K562 (cell line): ENCODE measurements around the gene SPACA9. TPM values are rescaled to one million over a fixed set of nuclear protein-coding genes. Genes with fewer than 3 reads are reported as not detected.

Experiments used
- ARID3A ChIP-seq: IDR thresholded peaks from 2 replicates; pipeline ENCODE4 v1.6.1; 2012; ENCODE audit warnings: low read depth, low read length, improper control_type of control experiment, borderline replicate concordance
- E2F3 ChIP-seq: fragments of 250-450 bp; sonication (Bioruptor Pico); IDR thresholded peaks from 2 replicates; pipeline ENCODE4 v1.4.0; 2020; ENCODE audit warnings: mild to moderate bottlenecking
- HBP1 ChIP-seq: fragments of 450-650 bp; formaldehyde crosslinking; IDR thresholded peaks from 2 replicates; pipeline ENCODE4 v1.4.0; 2022; ENCODE audit warnings: missing genetic modification characterization
- KLF13 ChIP-seq: fragments of 450-650 bp; IDR thresholded peaks from 2 replicates; pipeline ENCODE4 v1.6.1; 2016; ENCODE audit warnings: missing genetic modification characterization, low read depth, mild to moderate bottlenecking, missing compliant biosample characterization, moderate library complexity, borderline replicate concordance
- MEF2A ChIP-seq: IDR thresholded peaks from 2 replicates; pipeline ENCODE4 v1.6.1; 2011; ENCODE audit warnings: low read depth, mild to moderate bottlenecking, low read length, moderate library complexity; ENCODE audit not compliant: control insufficient read depth
- NELFE ChIP-seq: IDR thresholded peaks from 2 replicates; pipeline ENCODE4 v1.6.1; 2011; ENCODE audit warnings: mild to moderate bottlenecking; ENCODE audit not compliant: insufficient read depth, insufficient read length
- NR0B1 ChIP-seq: fragments of 450-650 bp; IDR thresholded peaks from one replicate; pipeline ENCODE4 v1.6.1; 2018; ENCODE audit warnings: mild to moderate bottlenecking, moderate library complexity; ENCODE audit not compliant: partially characterized antibody
- NUFIP1 ChIP-seq: fragments of 450-650 bp; IDR thresholded peaks from 2 replicates; pipeline ENCODE4 v1.6.1; 2018; ENCODE audit not compliant: partially characterized antibody
- OTX1 ChIP-seq: fragments of 450-650 bp; formaldehyde crosslinking; IDR thresholded peaks from 2 replicates; pipeline ENCODE4 v1.4.0; 2022; ENCODE audit warnings: mild to moderate bottlenecking
- PRPF4 ChIP-seq: fragments of 200-400 bp; formaldehyde crosslinking; IDR thresholded peaks from one replicate; pipeline ENCODE4 v1.6.1; 2017; ENCODE audit warnings: low read length, low read depth, mild to moderate bottlenecking; ENCODE audit not compliant: insufficient read depth, poor library complexity, severe bottlenecking
- RFX1 ChIP-seq: fragments of 450-650 bp; IDR thresholded peaks from 2 replicates; pipeline ENCODE4 v1.6.1; 2016; ENCODE audit warnings: mild to moderate bottlenecking, moderate library complexity
- ZNF384 ChIP-seq: IDR thresholded peaks from 2 replicates; pipeline ENCODE4 v1.6.1; 2012; ENCODE audit warnings: low read depth, low read length, improper control_type of control experiment
- ZNF407 ChIP-seq: fragments of 450-650 bp; IDR thresholded peaks from 2 replicates; pipeline ENCODE4 v1.6.1; 2016; ENCODE audit warnings: low read depth
- polyA plus RNA-seq, 8 experiments: library from polyadenylated mRNA; depleted of rRNA in 4 of 8; stranded (reverse) in 5 of 8; unstranded in 3 of 8; fragments of >200 nt; fragmentation: Nextera tagmentation in 2 of 8; fragmentation: Illumina TruSeq in 1 of 8; extraction: Ambion mirVana in 2 of 8; extraction: Trizol in 1 of 8; gene quantifications; 2 replicates each; pipeline versions ENCODE4 v1.2.1 to v1.2.3, GENCODE V29; 2011 to 2014; ENCODE audit warnings: inconsistent platforms in 1 of 8, missing spikeins in 1 of 8
- total RNA-seq, 7 experiments: library from RNA; depleted of rRNA in 6 of 7; stranded (reverse); fragments of >200 nt in 6 of 7; fragmentation: Illumina TruSeq in 2 of 7; extraction: Trizol in 2 of 7; gene quantifications; 2 replicates each; pipeline versions ENCODE4 v1.2.1 to v1.2.3, GENCODE V29; 2011 to 2021; ENCODE audit warnings: low replicate concordance in 1 of 7

Gene SPACA9
- total and polyA plus RNA-seq, 9 of the 15 experiments (the other 6 are each of a cell fraction or from before 2014, with no cell fraction given), result 0.06 to 0.51 (median 0.36) TPM

- TF ChIP-seq ARID3A (no peak), OTX1 (no peak), NUFIP1 (no peak), ZNF384 (no peak), NELFE (no peak), KLF13 (no peak), MEF2A (no peak), RFX1 (peak; percentile 90), HBP1 (no peak), ZNF407 (no peak), E2F3 (CRISPR knock-in tag) (no peak), NR0B1 (no peak), PRPF4 (no peak)
Measured at GRCh38 chr9:132877824-132878694, 639 bp upstream of the SPACA9 start, which contains the start of gene AK8 (continued).
